A549 (cell line): ENCODE measurements around the gene ZNF362. TPM values are rescaled to one million over a fixed set of nuclear protein-coding genes. Genes with fewer than 3 reads are reported as not detected.

Experiments
- ATAC-seq, 2 experiments: fragments of 200-7000 bp in 1 of 2; fragments of >200 bp in 1 of 2; cut with Nextera tagmentation in 1 of 2; cut with Tn5 transposase in 1 of 2; 3 replicates each; pipeline versions ENCODE4 v1.8.0 to v1.9.1; 2018 to 2020; ENCODE audit warnings: mild to moderate bottlenecking in 1 of 2, moderate library complexity in 1 of 2
- CTCF ChIA-PET: fragments of 300-600 bp; sonication (Branson Sonifier 250); formaldehyde crosslinking; extraction: SDS; loops from one replicate; lab custom pipeline; 2021; ENCODE audit warnings: antibody characterized with exemption, inconsistent platforms; lab: Yijun Ruan, JAX
- POLR2A ChIA-PET: fragments of 350-600 bp; formaldehyde crosslinking; extraction: SDS; loops from one replicate; lab custom pipeline; 2021; ENCODE audit warnings: antibody characterized with exemption, inconsistent platforms; lab: Yijun Ruan, JAX
- DNase-seq, 2 experiments: peaks; one replicate each; pipeline versions ENCODE4 v3.0.0 to v3.0.0-alpha.2; 2011 to 2016; ENCODE audit warnings: low read depth in 1 of 2, low spot score in 1 of 2
- FAIRE-seq: peaks from 2 replicates; lab custom pipeline; 2011; peaks lifted over from hg19 to GRCh38; lab: Jason Lieb, UNC
- H3K27ac ChIP-seq, 2 experiments: fragments of >200 bp; sonication (Bioruptor Twin); formaldehyde crosslinking; 3 replicates each; pipeline ENCODE4 v1.5.1; 2016 to 2017
- H3K4me1 ChIP-seq: fragments of >200 bp; sonication (Bioruptor Twin); formaldehyde crosslinking; 3 replicates; pipeline ENCODE4 v1.6.1; 2016
- H3K4me2 ChIP-seq: fragments of >200 bp; sonication (Bioruptor Twin); formaldehyde crosslinking; 3 replicates; pipeline ENCODE4 v1.6.1; 2016
- H3K4me3 ChIP-seq: fragments of >200 bp; sonication (Bioruptor Twin); formaldehyde crosslinking; 3 replicates; pipeline ENCODE4 v1.5.1; 2016
- H3K9me3 ChIP-seq: fragments of >200 bp; sonication (Bioruptor Twin); formaldehyde crosslinking; 3 replicates; pipeline ENCODE4 v1.6.1; 2016
- ATOH8 ChIP-seq: fragments of 250-450 bp; sonication (Bioruptor Pico); IDR thresholded peaks from 2 replicates; pipeline ENCODE4 v1.5.0; 2020; ENCODE audit warnings: low read depth, mild to moderate bottlenecking, moderate library complexity
- BHLHE40 ChIP-seq: IDR thresholded peaks from 2 replicates; pipeline ENCODE4 v1.6.1; 2012; ENCODE audit warnings: low read depth, low read length, inconsistent platforms
- CBX2 ChIP-seq: fragments of 200-600 bp; sonication (generic); IDR thresholded peaks from 2 replicates; pipeline ENCODE4 v1.6.1; 2016; ENCODE audit warnings: low read depth, mild to moderate bottlenecking, borderline replicate concordance
- CEBPB ChIP-seq, 2 experiments: fragments of >200 bp in 1 of 2; sonication (Bioruptor Twin) in 1 of 2; formaldehyde crosslinking in 1 of 2; IDR thresholded peaks; 2 replicates each; pipeline ENCODE4 v1.6.1; 2012 to 2016
- CHD4 ChIP-seq: fragments of 200-600 bp; sonication (generic); IDR thresholded peaks from 2 replicates; pipeline ENCODE4 v1.6.1; 2016; ENCODE audit warnings: antibody characterized with exemption, mild to moderate bottlenecking, borderline replicate concordance
- EHF ChIP-seq: fragments of 250-450 bp; sonication (Bioruptor Pico); IDR thresholded peaks from 2 replicates; pipeline ENCODE4 v1.5.0; 2020; ENCODE audit warnings: mild to moderate bottlenecking
- EHMT2 ChIP-seq: fragments of 200-600 bp; sonication (generic); IDR thresholded peaks from 2 replicates; pipeline ENCODE4 v1.6.1; 2016; ENCODE audit warnings: antibody characterized with exemption, low read depth, mild to moderate bottlenecking, moderate library complexity
- ELK1 ChIP-seq: fragments of 150-350 bp; IDR thresholded peaks from 2 replicates; pipeline ENCODE4 v1.6.1; 2014; ENCODE audit warnings: low read depth, mild to moderate bottlenecking, low read length
- FOXS1 ChIP-seq: fragments of 250-450 bp; sonication (Bioruptor Pico); IDR thresholded peaks from 2 replicates; pipeline ENCODE4 v1.5.0; 2020; ENCODE audit warnings: mild to moderate bottlenecking, moderate library complexity
- GATA3 ChIP-seq: IDR thresholded peaks from 2 replicates; pipeline ENCODE4 v1.6.1; 2012; ENCODE audit warnings: borderline replicate concordance
- HOXB13 ChIP-seq: fragments of 250-450 bp; sonication (Bioruptor Pico); IDR thresholded peaks from 2 replicates; pipeline ENCODE4 v1.5.0; 2020; ENCODE audit warnings: low read depth, mild to moderate bottlenecking, moderate library complexity
- HOXB5 ChIP-seq: fragments of 250-450 bp; sonication (Bioruptor Pico); IDR thresholded peaks from 2 replicates; pipeline ENCODE4 v1.5.0; 2020; ENCODE audit warnings: mild to moderate bottlenecking, moderate library complexity
- JUNB ChIP-seq: fragments of >200 bp; sonication (Bioruptor Twin); formaldehyde crosslinking; IDR thresholded peaks from 2 replicates; pipeline ENCODE4 v1.6.1; 2016
- KDM1A ChIP-seq: fragments of 200-600 bp; sonication (generic); IDR thresholded peaks from 2 replicates; pipeline ENCODE4 v1.6.1; 2016; ENCODE audit warnings: low read depth, mild to moderate bottlenecking
- KDM5A ChIP-seq: fragments of 200-600 bp; sonication (generic); IDR thresholded peaks from 2 replicates; pipeline ENCODE4 v1.6.1; 2016; ENCODE audit warnings: antibody characterized with exemption, mild to moderate bottlenecking
- MAFK ChIP-seq: fragments of 450-650 bp; IDR thresholded peaks from 2 replicates; pipeline ENCODE4 v1.6.1; 2014; ENCODE audit not compliant: partially characterized antibody
- MAX ChIP-seq: IDR thresholded peaks from 2 replicates; pipeline ENCODE4 v1.6.1; 2012
- MYC ChIP-seq: IDR thresholded peaks from 2 replicates; pipeline ENCODE4 v1.6.1; 2012; ENCODE audit warnings: mild to moderate bottlenecking, inconsistent platforms, low read length, improper control_type of control experiment, borderline replicate concordance
- NFE2L2 ChIP-seq: fragments of 150-350 bp; conservative IDR thresholded peaks from 2 replicates; pipeline ENCODE4 v1.6.1; 2014; ENCODE audit warnings: low read length
- NR3C1 ChIP-seq: fragments of >200 bp; sonication (Bioruptor Twin); formaldehyde crosslinking; IDR thresholded peaks from 3 replicates; pipeline ENCODE4 v1.6.1; 2017
- PBX3 ChIP-seq: IDR thresholded peaks from 2 replicates; pipeline ENCODE4 v1.6.1; 2012
- PHF8 ChIP-seq: fragments of 200-600 bp; sonication (generic); IDR thresholded peaks from 2 replicates; pipeline ENCODE4 v1.6.1; 2016; ENCODE audit warnings: low read depth, mild to moderate bottlenecking, antibody characterized with exemption, moderate library complexity, borderline replicate concordance
- POLR2A ChIP-seq: IDR thresholded peaks from 2 replicates; pipeline ENCODE4 v1.6.1; 2012; ENCODE audit warnings: mild to moderate bottlenecking, low read length
- POLR2AphosphoS2 ChIP-seq: conservative IDR thresholded peaks from 2 replicates; pipeline ENCODE4 v1.6.1; 2012; ENCODE audit warnings: low read length, improper control_type of control experiment, inconsistent platforms
- RCOR1 ChIP-seq: fragments of 150-350 bp; IDR thresholded peaks from 2 replicates; pipeline ENCODE4 v1.6.1; 2014; ENCODE audit warnings: antibody characterized with exemption, low read length, low read depth
- RFX5 ChIP-seq: fragments of 450-650 bp; IDR thresholded peaks from 2 replicates; pipeline ENCODE4 v1.7.1; 2014; ENCODE audit warnings: antibody characterized with exemption, mild to moderate bottlenecking, moderate library complexity
- RNF2 ChIP-seq: fragments of 200-600 bp; sonication (generic); IDR thresholded peaks from 2 replicates; pipeline ENCODE4 v1.6.1; 2016; ENCODE audit warnings: low read depth, mild to moderate bottlenecking, antibody characterized with exemption, moderate library complexity, borderline replicate concordance
- SMC3 ChIP-seq: fragments of >200 bp; sonication (Bioruptor Twin); formaldehyde crosslinking; IDR thresholded peaks from 3 replicates; pipeline ENCODE4 v1.6.1; 2018; ENCODE audit warnings: inconsistent platforms
- TP53 ChIP-seq: fragments of 250-450 bp; sonication (Bioruptor Pico); IDR thresholded peaks from 2 replicates; pipeline ENCODE4 v1.5.0; 2021; ENCODE audit warnings: mild to moderate bottlenecking, moderate library complexity
- ZC3H11A ChIP-seq: fragments of 450-650 bp; IDR thresholded peaks from 2 replicates; pipeline ENCODE4 v1.6.1; 2014; ENCODE audit warnings: antibody characterized with exemption, mild to moderate bottlenecking
- ZFP36 ChIP-seq: fragments of 450-650 bp; IDR thresholded peaks from 2 replicates; pipeline ENCODE4 v1.6.1; 2014; ENCODE audit warnings: borderline replicate concordance; ENCODE audit not compliant: partially characterized antibody
- WGBS: methylation state at CpG from one replicate; pipeline ENCODE4 v1.1.6; 2017; ENCODE audit errors: missing lambda C conversion rate; 5-methylcytosine and 5-hydroxymethylcytosine counted together
- polyA plus RNA-seq, 4 experiments: library from polyadenylated mRNA; depleted of rRNA in 3 of 4; stranded (reverse); fragments of >200 nt; fragmentation: RNase III in 1 of 4; extraction: RNeasy Plus Mini Kit Qiagen cat#74134 plus additional on column Dnase treatment in 1 of 4; gene quantifications; 2 replicates in 3 of 4; 3 replicates in 1 of 4; pipeline ENCODE4 v1.2.3, GENCODE V29; 2011 to 2017

Gene ZNF362
- polyA plus RNA-seq, 2 of the 4 experiments (the other 2 are of a cell fraction) = 4.8 to 7.9 TPM

GRCh38 chr1:33321178-33321577 is 64.9 kb downstream of the ZNF362 start:
- H3K4me2 ChIP-seq = no peak overlapping the region
- no peak for DNase-seq
- no peaks in the 10 kb centered on the region for H3K9me3 ChIP-seq
- TF ChIP-seq POLR2A (no peak), MAX (no peak), KDM1A (no peak), RFX5 (no peak), RCOR1 (no peak), ATOH8 (CRISPR knock-in tag) (no peak), TP53 (CRISPR knock-in tag) (no peak), CHD4 (no peak), RNF2 (no peak)
- CTCF ChIA-PET = interaction anchor here (1.3 kb wide), 1 partner anchor 47 kb away, joined by 5 read pairs; no protein-coding TSS in a partner anchor
- H3K27ac ChIP-seq = no peak overlapping the region
- no peaks in the 10 kb centered on the region for H3K4me1 ChIP-seq
- FAIRE-seq = no peak
- POLR2A ChIA-PET = no interaction called here
- 79% methylated on average over 3 of the region's 5 CpGs for WGBS
- no peak overlapping the region for H3K4me3 ChIP-seq
- peak in 1 of 2 experiments; percentile 19; a peak in 2 of 6 replicates for ATAC-seq

GRCh38 chr1:33322109-33322508 is 65.8 kb downstream of the ZNF362 start:
- ATAC-seq = no peak
- H3K9me3 ChIP-seq = no peaks in the 10 kb centered on the region
- FAIRE-seq = no peak
- no peak overlapping the region for H3K4me3 ChIP-seq
- H3K27ac ChIP-seq = no peak overlapping the region
- ChIA-PET POLR2A (no interaction called here), CTCF (interaction anchor here (0.5 to 1.8 kb wide), 3 partner anchors 46 to 140 kb away, joined by 3 to 5 read pairs (median 4); no protein-coding TSS in a partner anchor)
- TF ChIP-seq ELK1 = no peak
- no peak for TF ChIP-seq HOXB13 (CRISPR knock-in tag)
- TF ChIP-seq POLR2AphosphoS2 = no peak
- no peak for TF ChIP-seq EHMT2
- no peak for TF ChIP-seq BHLHE40
- no peak for TF ChIP-seq NR3C1
- TF ChIP-seq SMC3 = no peak
- TF ChIP-seq GATA3 = no peak
- TF ChIP-seq JUNB = no peak
- DNase-seq = no peak
- WGBS = 95% methylated on average over 6 of the region's 6 CpGs
- no peaks in the 10 kb centered on the region for H3K4me1 ChIP-seq
- no peak overlapping the region for H3K4me2 ChIP-seq

- TF ChIP-seq CHD4 (no peak), ZC3H11A (no peak), MYC (no peak), ZFP36 (no peak), PBX3 (no peak), FOXS1 (no peak), MAFK (no peak), KDM5A (no peak), NFE2L2 (no peak), EHF (CRISPR knock-in tag) (no peak), CBX2 (no peak), MAX (no peak), HOXB5 (CRISPR knock-in tag) (no peak), PHF8 (no peak), RCOR1 (no peak), CEBPB (IDR thresholded peaks at IDR 0.05) (no peak), TP53 (CRISPR knock-in tag) (no peak)
- POLR2A ChIA-PET = no interaction called here
- H3K4me1 ChIP-seq = no peaks in the 10 kb centered on the region
- DNase-seq (no peak), ATAC-seq (no peak), FAIRE-seq (no peak)
- H3K4me2 ChIP-seq = no peak overlapping the region
- WGBS = 85% methylated on average over 10 of the region's 10 CpGs
- no peaks in the 10 kb centered on the region for H3K9me3 ChIP-seq
- CTCF ChIA-PET = interaction anchor here (1.2 to 1.8 kb wide), 3 partner anchors 19 to 46 kb away, joined by 3 read pairs; no protein-coding TSS in a partner anchor
- no peak overlapping the region for H3K27ac ChIP-seq
- no peak overlapping the region for H3K4me3 ChIP-seq
Observed at GRCh38 chr1:33322870-33323585, 66.7 kb downstream of the ZNF362 start.
